Parathyroid adenoma (tissue), 2 donors: ENCODE data around the gene DNAI2.

ENCODE experiments used
- H2AFZ ChIP-seq: fragments of 300-600 bp; sonication (generic); one replicate; pipeline ENCODE4 v1.7.0; 2017; ENCODE audit warnings: antibody characterized with exemption, mild to moderate bottlenecking
- H3K27ac ChIP-seq: fragments of 300-600 bp; sonication (generic); one replicate; pipeline ENCODE4 v1.7.0; 2017
- H3K27me3 ChIP-seq: fragments of 300-600 bp; sonication (generic); one replicate; pipeline ENCODE4 v1.7.0; 2017; ENCODE audit warnings: low read length; ENCODE audit not compliant: control insufficient read depth, insufficient read depth
- H3K36me3 ChIP-seq: fragments of 300-600 bp; sonication (generic); one replicate; pipeline ENCODE4 v1.7.0; 2017; ENCODE audit warnings: low read length; ENCODE audit not compliant: control insufficient read depth, insufficient read depth
- H3K4me1 ChIP-seq: fragments of 300-600 bp; sonication (generic); one replicate; pipeline ENCODE4 v1.7.0; 2017; ENCODE audit warnings: control low read depth
- H3K4me2 ChIP-seq: fragments of 300-600 bp; sonication (generic); one replicate; pipeline ENCODE4 v1.7.0; 2017; ENCODE audit warnings: low read length
- H3K4me3 ChIP-seq: fragments of 300-600 bp; sonication (generic); one replicate; pipeline ENCODE4 v1.7.0; 2017; ENCODE audit warnings: low read depth, low read length
- H3K79me2 ChIP-seq: fragments of 300-600 bp; sonication (generic); one replicate; pipeline ENCODE4 v1.7.0; 2017; ENCODE audit warnings: control low read depth
- H3K9ac ChIP-seq: fragments of 300-600 bp; sonication (generic); one replicate; pipeline ENCODE4 v1.7.0; 2017; ENCODE audit warnings: mild to moderate bottlenecking
- H3K9me3 ChIP-seq: fragments of 300-600 bp; sonication (generic); one replicate; pipeline ENCODE4 v1.7.0; 2017; ENCODE audit warnings: low read length; ENCODE audit not compliant: control insufficient read depth
- TF ChIP-seq, protein P1 (sequence below): fragments of 300-600 bp; sonication (generic); IDR thresholded peaks from one replicate; pipeline ENCODE4 v1.7.0; 2017; ENCODE audit warnings: antibody characterized with exemption, mild to moderate bottlenecking
- donor health status: primary hyperparathyroidism.

The DNAI2 gene

DNA sequence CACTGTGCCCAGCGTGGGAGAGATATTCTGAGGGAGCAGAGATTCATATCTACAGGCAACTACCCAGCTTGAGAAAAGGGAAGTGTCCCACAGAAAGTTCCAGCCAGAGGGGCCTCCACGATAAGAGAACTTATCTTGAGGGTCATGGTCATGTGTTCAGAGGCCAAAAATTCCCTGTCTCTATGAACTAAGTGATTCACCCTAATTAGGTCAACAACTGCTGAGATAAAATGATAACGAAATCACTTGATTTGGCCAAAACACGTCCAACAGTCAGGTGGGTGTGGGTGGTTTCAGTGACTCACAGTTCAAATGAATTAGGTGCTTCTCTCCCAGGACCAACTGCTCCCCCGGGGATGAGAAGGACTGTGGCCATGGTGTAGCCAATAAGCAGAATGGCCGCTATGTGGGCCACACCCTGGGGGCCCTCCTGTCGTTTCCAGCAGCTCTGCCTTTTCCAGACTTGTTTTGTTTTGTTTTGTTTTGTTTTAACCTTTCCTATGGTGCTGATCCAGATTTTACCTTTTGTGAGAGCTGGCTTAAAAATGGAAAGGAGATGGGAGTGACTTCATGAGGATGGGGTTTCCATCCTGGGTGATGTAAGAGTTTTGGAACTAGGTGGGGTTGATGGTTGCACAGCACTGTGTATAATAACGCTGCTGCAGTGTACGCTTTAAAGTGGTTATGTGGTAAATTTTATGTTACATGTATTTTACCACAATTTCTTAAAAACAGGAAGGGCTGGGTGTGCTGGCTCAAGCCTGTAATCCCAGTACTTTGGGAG lies 8.7 kb downstream of the DNAI2 start:
- H3K27ac ChIP-seq = no peak overlapping the region

DNA sequence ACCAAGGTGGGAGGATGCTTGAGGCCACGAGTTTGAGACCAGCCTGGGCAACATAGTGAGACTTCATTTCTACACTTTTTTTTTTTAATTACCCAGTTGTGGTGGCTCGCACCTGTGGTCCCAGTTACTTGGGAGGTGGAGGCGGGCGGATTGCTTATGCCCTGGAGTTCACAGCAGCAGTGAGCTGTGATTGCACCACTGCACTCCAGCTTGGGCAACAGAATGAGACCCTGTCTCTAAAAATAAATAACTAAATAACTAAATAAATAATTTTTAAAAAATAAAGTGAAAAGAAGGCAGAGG lies 9.3 kb downstream of the DNAI2 start:
- TF ChIP-seq, protein P1, sequence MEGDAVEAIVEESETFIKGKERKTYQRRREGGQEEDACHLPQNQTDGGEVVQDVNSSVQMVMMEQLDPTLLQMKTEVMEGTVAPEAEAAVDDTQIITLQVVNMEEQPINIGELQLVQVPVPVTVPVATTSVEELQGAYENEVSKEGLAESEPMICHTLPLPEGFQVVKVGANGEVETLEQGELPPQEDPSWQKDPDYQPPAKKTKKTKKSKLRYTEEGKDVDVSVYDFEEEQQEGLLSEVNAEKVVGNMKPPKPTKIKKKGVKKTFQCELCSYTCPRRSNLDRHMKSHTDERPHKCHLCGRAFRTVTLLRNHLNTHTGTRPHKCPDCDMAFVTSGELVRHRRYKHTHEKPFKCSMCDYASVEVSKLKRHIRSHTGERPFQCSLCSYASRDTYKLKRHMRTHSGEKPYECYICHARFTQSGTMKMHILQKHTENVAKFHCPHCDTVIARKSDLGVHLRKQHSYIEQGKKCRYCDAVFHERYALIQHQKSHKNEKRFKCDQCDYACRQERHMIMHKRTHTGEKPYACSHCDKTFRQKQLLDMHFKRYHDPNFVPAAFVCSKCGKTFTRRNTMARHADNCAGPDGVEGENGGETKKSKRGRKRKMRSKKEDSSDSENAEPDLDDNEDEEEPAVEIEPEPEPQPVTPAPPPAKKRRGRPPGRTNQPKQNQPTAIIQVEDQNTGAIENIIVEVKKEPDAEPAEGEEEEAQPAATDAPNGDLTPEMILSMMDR = no peak

More for the DNA sequence above, 8.7 kb downstream of the DNAI2 start:
- Histone ChIP-seq H3K9me3 (no peaks in the 10 kb centered on the region), H3K79me2 (no peaks in the 10 kb centered on the region), H3K27me3 (no peaks in the 10 kb centered on the region), H2AFZ (no peak overlapping the region), H3K4me3 (no peak overlapping the region), H3K4me1 (no peaks in the 10 kb centered on the region), H3K9ac (no peak overlapping the region), H3K36me3 (no peaks in the 10 kb centered on the region), H3K4me2 (no peak overlapping the region)
- TF ChIP-seq, protein P1 = no peak

GRCh38 chr17:74287031-74287602 lies 13.1 kb downstream of the DNAI2 start:
- TF ChIP-seq, protein P1 = no peak
- Histone ChIP-seq H3K4me3 (no peak overlapping the region), H3K9me3 (no peaks in the 10 kb centered on the region), H3K4me2 (no peak overlapping the region), H2AFZ (no peak overlapping the region), H3K27ac (no peak overlapping the region), H3K36me3 (no peaks in the 10 kb centered on the region), H3K4me1 (no peaks in the 10 kb centered on the region), H3K27me3 (no peaks in the 10 kb centered on the region), H3K9ac (no peak overlapping the region), H3K79me2 (no peaks in the 10 kb centered on the region)

More for the DNA sequence above, 9.3 kb downstream of the DNAI2 start:
- Histone ChIP-seq H3K36me3 (no peaks in the 10 kb centered on the region), H3K4me2 (no peak overlapping the region), H3K79me2 (no peaks in the 10 kb centered on the region), H3K4me1 (no peaks in the 10 kb centered on the region), H3K27me3 (no peaks in the 10 kb centered on the region), H3K9ac (no peak overlapping the region), H2AFZ (no peak overlapping the region), H3K4me3 (no peak overlapping the region), H3K27ac (no peak overlapping the region), H3K9me3 (no peaks in the 10 kb centered on the region)

DNA sequence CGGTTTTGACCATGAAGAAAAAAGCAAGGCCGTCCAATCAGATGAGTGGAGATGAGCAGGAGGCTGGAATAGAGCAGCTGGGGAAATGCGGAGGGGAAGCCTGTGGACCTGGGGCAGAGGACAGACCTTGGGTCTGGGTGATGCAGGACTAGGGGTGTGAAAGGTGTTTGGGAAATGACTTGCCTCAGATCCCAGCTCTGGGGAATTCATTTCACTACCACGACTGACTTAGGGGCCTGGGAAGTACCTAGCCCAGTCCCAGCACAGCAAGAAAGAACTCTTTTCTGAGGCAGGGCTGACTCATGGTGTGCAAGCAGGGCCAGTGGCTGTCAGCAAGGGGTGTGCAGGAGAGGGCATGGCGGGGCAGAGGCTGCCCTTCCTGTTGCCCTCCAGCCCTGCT lies 14.8 kb downstream of the DNAI2 start:
- H3K9ac ChIP-seq = no peak overlapping the region
- H3K9me3 ChIP-seq = no peaks in the 10 kb centered on the region
- TF ChIP-seq, protein P1 = no peak

GRCh38 chr17:74289688-74290087 lies 15.7 kb downstream of the DNAI2 start:
- H3K36me3 ChIP-seq = no peaks in the 10 kb centered on the region
- no peaks in the 10 kb centered on the region for H3K79me2 ChIP-seq
- H3K4me2 ChIP-seq = no peak overlapping the region
- H2AFZ ChIP-seq = no peak overlapping the region
- H3K4me3 ChIP-seq = no peak overlapping the region
- TF ChIP-seq, protein P1 = no peak
- no peak overlapping the region for H3K27ac ChIP-seq
- no peaks in the 10 kb centered on the region for H3K9me3 ChIP-seq
- no peak overlapping the region for H3K9ac ChIP-seq
- no peaks in the 10 kb centered on the region for H3K27me3 ChIP-seq
- no peaks in the 10 kb centered on the region for H3K4me1 ChIP-seq

More for the DNA sequence above, 14.8 kb downstream of the DNAI2 start:
- Histone ChIP-seq H3K4me1 (no peaks in the 10 kb centered on the region), H3K79me2 (no peaks in the 10 kb centered on the region), H3K4me3 (no peak overlapping the region), H3K27me3 (no peaks in the 10 kb centered on the region), H3K36me3 (no peaks in the 10 kb centered on the region), H3K27ac (no peak overlapping the region), H3K4me2 (no peak overlapping the region), H2AFZ (no peak overlapping the region)
